ENCODE data around the gene ERMP1.
"Not testable (repeated sequence)": the region's sequence is repeated elsewhere in the genome, so short reads cannot be mapped to it uniquely, and the experiment has no call there.

The ERMP1 gene, protein sequence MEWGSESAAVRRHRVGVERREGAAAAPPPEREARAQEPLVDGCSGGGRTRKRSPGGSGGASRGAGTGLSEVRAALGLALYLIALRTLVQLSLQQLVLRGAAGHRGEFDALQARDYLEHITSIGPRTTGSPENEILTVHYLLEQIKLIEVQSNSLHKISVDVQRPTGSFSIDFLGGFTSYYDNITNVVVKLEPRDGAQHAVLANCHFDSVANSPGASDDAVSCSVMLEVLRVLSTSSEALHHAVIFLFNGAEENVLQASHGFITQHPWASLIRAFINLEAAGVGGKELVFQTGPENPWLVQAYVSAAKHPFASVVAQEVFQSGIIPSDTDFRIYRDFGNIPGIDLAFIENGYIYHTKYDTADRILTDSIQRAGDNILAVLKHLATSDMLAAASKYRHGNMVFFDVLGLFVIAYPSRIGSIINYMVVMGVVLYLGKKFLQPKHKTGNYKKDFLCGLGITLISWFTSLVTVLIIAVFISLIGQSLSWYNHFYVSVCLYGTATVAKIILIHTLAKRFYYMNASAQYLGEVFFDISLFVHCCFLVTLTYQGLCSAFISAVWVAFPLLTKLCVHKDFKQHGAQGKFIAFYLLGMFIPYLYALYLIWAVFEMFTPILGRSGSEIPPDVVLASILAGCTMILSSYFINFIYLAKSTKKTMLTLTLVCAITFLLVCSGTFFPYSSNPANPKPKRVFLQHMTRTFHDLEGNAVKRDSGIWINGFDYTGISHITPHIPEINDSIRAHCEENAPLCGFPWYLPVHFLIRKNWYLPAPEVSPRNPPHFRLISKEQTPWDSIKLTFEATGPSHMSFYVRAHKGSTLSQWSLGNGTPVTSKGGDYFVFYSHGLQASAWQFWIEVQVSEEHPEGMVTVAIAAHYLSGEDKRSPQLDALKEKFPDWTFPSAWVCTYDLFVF
- total RNA-seq, result 13.8 to 81.9 (median 26.9) reads per million in 9 experiments

DNA sequence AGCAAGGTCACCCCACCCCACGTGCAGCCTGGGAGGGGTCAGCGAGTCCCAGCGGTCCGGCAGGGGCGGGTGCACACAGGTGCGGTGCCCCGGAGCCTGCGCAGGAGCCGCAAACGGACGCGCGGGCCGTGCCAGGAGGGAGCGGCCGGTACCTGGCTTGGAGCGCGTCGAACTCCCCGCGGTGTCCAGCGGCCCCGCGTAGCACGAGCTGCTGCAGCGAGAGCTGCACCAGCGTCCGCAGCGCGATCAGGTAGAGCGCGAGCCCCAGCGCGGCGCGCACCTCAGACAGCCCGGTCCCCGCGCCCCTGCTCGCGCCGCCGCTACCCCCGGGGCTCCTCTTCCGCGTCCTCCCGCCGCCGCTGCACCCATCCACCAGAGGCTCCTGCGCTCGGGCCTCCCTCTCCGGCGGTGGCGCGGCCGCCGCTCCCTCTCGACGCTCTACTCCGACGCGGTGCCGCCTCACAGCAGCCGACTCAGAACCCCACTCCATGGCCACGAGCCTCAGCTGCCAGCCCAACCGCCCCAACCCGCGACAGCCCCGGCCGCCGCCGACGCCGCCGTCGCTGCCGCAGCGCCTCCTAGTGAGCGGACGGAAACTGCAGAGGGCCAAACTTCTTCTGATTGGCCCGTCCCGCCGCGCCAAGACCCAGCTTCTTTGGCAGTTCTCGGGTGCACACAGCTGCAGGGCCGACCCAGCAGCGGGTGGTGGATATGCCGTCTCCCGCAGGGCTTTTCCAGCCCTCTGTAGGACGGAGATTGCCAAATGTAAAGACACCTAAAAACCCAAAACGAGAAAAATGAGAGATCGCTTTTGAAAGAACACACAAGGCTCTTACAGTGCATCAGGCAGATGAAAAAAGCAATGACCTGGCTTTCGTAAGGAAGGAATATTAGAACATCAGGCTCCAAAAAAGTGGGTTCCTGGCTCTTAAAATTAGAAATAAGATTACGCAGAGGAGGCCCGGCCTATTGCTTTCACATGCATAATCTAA is at the start of gene ERMP1:
ERMP1 (minus strand) TSS at position 580 of the 992 bp plus-strand sequence; CDS start at position 490, 90 bp downstream.
- DNase-seq (peak; percentile 88 to 93 (median 91)), ATAC-seq (replicated peaks) (peak; percentile 91)
- Mint-ChIP-seq H3K9me3 (no peaks in the 10 kb centered on the region), H3K27ac (peak within 1 kb of the TSS; percentile 73 to 94), H3K4me1 (ENCODE audit: low read depth in 2 of 2) (peaks cover 19 to 38% of the 10 kb centered on the region in 2 donors), H3K4me3 (peak within 1 kb of the TSS; percentile 85 to 94), H3K36me3 (ENCODE audit: insufficient read depth) (peaks cover 19% of the 10 kb centered on the region), H3K27me3 (no peaks in the 10 kb centered on the region)

DNA sequence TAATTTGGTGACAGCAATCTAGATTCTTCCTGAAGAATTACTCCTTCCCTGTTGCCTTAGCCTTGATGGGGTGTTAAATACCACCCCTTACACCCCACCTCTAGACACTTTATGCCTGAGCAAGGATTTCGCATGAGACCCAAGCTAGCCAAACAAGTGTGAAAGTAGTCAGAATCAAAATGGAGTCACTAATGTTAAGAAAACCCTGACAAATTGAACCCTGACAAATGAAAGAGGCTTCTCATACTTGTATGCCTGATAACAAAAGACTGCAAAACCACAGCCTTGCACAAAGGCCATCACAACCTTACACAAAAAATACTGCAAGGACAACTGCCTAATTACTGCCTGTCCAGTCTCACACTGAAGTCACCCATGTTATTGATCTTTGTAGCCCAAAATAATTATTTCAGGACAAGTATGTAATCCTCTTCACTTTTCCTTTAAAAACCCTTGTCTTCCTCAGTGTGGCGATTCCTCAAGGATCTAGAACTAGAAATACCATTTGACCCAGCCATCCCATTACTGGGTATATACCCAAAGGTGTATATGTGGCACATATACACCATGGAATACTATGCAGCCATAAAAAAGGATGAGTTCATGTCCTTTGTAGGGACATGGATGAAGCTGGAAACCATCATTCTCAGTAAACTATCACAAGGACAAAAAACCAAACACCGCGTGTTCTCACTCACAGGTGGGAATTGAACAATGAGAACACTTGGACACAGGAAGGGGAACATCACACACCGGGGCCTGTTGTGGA is 49.5 kb upstream of the ERMP1 start:
- peaks cover 5 to 11% of the 10 kb centered on the region in 2 donors for H3K4me1 Mint-ChIP-seq (ENCODE audit: low read depth in 2 of 2)
- not testable (repeated sequence) for H3K27ac Mint-ChIP-seq; H3K4me3 Mint-ChIP-seq; DNase-seq; ATAC-seq (replicated peaks); H3K36me3 Mint-ChIP-seq (ENCODE audit: insufficient read depth); H3K27me3 Mint-ChIP-seq; H3K9me3 Mint-ChIP-seq

DNA sequence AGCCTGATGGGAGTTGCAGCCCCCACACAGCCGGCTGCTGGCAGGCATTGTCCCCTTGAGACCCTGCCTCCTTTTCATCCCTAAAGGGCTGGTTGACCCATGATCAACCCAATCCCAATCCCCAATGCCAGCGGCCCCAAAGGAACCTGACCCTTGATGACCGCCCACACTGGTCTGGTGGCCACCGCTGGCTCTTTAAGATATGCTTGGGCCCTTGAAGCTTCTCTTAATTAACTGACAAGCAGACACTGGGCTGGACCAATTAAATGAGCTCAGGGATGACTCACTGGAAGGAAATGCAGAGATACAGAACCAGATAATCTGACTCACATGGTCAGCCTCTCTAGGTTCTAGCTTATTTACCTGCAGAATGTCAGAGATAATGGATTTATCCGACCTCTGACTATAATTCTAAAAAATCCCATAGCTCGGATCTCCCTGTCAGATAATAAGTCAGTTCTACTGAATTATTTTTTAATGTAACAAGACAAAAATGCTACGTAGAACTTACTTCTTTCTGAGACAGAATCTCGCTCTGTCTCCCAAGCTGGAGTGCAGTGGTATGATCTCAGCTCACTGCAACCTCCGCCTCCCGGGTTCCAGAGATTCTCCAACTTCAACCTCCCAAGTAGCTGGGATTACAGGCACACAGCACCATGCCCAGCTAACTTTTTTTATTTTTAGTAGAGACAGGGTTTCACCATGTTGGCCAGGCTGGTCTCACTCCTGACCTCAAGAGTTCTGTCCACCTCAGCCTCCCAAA is 46.7 kb upstream of the ERMP1 start:
- Mint-ChIP-seq H3K36me3 (ENCODE audit: insufficient read depth) (no peaks in the 10 kb centered on the region), H3K27me3 (no peaks in the 10 kb centered on the region), H3K9me3 (no peaks in the 10 kb centered on the region), H3K27ac (no peak overlapping the region), H3K4me3 (no peak overlapping the region), H3K4me1 (ENCODE audit: low read depth in 2 of 2) (peaks cover 0 to 11% of the 10 kb centered on the region in 2 donors)
- ATAC-seq (replicated peaks) (peak; percentile 26), DNase-seq (no peak)

DNA sequence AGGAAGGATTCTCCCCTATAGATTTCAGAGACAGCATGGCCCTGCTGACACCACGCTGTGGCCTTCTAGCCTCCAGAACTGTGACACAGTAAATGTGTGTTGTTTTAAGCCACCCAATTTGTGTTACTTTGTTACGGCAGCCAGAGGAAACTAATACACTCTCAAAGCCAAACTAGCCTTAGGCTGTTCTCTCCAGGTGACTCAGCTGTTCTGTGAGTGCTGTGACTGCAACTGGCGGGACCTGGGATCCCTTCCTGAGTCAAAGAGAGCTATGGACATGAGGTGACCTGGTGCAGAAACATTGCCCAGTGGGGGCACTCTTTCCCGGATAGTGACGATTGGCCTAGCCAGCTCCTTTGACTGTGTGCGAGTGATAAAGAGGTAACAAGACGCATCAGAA is 43.8 kb upstream of the ERMP1 start:
- Mint-ChIP-seq H3K4me1 (ENCODE audit: low read depth in 2 of 2) (peaks cover 6 to 11% of the 10 kb centered on the region in 2 donors), H3K27ac (no peak overlapping the region), H3K36me3 (ENCODE audit: insufficient read depth) (no peaks in the 10 kb centered on the region), H3K4me3 (no peak overlapping the region), H3K27me3 (no peaks in the 10 kb centered on the region), H3K9me3 (no peaks in the 10 kb centered on the region)
- DNase-seq, result no peak
- ATAC-seq (replicated peaks), result no peak

DNA sequence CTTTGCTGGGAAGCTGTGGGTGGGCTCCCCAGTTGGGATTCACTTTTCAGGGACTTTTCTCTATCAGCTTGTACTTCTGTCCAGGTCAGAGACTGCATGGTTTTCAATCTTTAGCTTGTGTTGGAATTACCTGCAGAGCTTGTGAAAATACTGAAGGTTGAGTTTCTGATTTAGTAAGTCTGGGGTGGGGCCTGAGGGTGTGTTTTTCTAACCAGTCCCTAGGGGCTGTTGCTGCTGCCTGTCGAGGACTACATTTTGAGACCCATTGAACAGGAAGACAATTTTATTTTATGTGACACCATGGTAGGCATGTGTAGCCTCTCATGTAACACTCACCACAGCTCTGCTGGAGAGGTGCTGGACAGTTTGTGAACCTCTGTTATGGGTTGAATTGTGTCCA is 43.1 kb upstream of the ERMP1 start:
- H3K9me3 Mint-ChIP-seq, result no peaks in the 10 kb centered on the region
- no peak overlapping the region for H3K4me3 Mint-ChIP-seq
- H3K27me3 Mint-ChIP-seq, result no peaks in the 10 kb centered on the region
- no peaks in the 10 kb centered on the region for H3K36me3 Mint-ChIP-seq (ENCODE audit: insufficient read depth)
- DNase-seq, result no peak
- peaks cover 6 to 11% of the 10 kb centered on the region in 2 donors for H3K4me1 Mint-ChIP-seq (ENCODE audit: low read depth in 2 of 2)
- ATAC-seq (replicated peaks), result no peak
- peak overlapping the region in 1 of 2 donors; percentile 39 for H3K27ac Mint-ChIP-seq

DNA sequence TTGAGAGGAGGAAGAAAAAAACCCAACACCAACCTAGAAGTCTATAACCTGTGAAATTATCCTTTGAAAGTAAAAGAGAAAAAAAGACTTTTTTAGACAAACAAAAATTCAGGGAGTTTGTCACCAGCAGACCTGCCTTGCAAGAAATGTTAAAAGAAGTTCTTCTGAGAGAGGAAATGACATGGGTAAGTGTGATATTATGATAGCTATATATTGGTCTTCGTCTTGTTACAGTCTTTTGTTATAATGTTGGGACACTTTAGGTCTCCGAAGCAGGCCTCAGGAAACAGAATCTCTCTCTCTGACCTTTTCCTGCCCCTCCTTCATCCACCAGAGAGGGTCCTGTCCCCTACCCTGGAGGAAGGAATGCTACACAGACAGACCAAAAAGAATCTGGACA is 41.1 kb upstream of the ERMP1 start:
- Mint-ChIP-seq H3K36me3 (ENCODE audit: insufficient read depth) (no peaks in the 10 kb centered on the region), H3K4me3 (no peak overlapping the region), H3K27me3 (no peaks in the 10 kb centered on the region), H3K4me1 (ENCODE audit: low read depth in 2 of 2) (peaks cover 6 to 10% of the 10 kb centered on the region in 2 donors), H3K27ac (peak overlapping the region; percentile 27 to 70), H3K9me3 (no peaks in the 10 kb centered on the region)
- no peak for DNase-seq
- no peak for ATAC-seq (replicated peaks)

DNA sequence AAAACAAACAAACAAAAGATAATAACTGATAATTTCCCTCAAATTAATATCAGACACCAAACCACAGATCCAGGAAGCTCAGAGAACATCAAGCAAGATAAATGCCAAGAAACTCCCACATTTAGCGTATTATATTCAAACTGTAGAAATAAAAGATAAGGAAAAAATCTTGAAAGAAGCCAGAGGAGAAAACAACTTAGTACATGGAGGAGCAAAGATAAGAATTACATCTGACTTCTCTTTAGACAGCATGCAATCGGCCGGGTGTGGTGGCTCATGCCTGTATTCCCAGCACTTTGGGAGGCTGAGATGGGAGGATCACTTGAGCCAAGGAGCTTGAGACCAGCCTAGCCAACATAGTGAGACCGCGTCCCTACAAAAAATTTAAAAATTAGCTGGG is 40.5 kb upstream of the ERMP1 start:
- no peaks in the 10 kb centered on the region for H3K9me3 Mint-ChIP-seq
- no peak for DNase-seq
- H3K4me3 Mint-ChIP-seq, result no peak overlapping the region
- no peaks in the 10 kb centered on the region for H3K36me3 Mint-ChIP-seq (ENCODE audit: insufficient read depth)
- peaks cover 6 to 7% of the 10 kb centered on the region in 2 donors for H3K4me1 Mint-ChIP-seq (ENCODE audit: low read depth in 2 of 2)
- no peaks in the 10 kb centered on the region for H3K27me3 Mint-ChIP-seq
- ATAC-seq (replicated peaks), result no peak
- no peak overlapping the region for H3K27ac Mint-ChIP-seq

DNA sequence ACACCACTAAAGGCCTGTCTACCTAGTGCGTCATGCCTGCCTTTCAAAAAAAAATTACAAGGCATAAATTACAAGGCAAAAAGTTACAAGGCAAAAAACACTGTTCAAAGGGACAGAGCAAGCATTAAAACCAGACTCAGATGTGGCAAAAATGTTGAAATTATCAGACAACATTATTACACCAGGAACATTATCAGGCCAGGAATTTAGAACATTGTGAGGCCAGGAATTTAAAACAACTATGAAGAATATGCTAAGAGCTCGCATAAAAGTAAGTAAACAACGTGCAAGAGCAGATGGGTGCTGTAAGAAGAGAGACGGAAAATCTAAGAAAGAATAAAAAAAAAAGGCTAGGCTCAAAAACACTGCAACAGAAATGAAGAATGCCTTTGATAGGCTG is 39.6 kb upstream of the ERMP1 start:
- no peak for DNase-seq

DNA sequence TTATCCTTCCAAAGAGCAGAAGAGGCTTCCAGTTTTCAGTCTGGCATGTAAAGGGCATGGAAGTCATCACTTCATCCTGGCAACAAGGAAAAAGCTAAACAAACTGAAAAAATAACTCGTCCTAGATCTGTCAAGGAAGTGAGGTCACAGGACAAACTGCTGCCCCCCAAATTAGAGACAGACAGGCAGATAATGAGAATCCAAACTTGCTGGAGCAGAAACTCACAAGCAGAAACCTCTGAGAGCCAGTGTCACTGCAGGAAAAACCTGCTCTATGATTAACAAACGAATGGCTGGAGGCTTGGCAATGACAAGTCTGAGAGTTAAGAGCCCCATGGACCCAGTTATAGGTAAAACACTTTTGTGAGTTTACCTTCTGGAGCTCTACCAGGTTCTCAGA is 38.9 kb upstream of the ERMP1 start:
- Mint-ChIP-seq H3K4me3 (no peak overlapping the region), H3K36me3 (ENCODE audit: insufficient read depth) (peaks cover 3% of the 10 kb centered on the region), H3K9me3 (no peaks in the 10 kb centered on the region), H3K27me3 (no peaks in the 10 kb centered on the region), H3K27ac (no peak overlapping the region), H3K4me1 (ENCODE audit: low read depth in 2 of 2) (peaks cover 6 to 7% of the 10 kb centered on the region in 2 donors)
- DNase-seq (no peak), ATAC-seq (replicated peaks) (no peak)

More for the DNA sequence above, 39.6 kb upstream of the ERMP1 start:
- H3K4me1 Mint-ChIP-seq (ENCODE audit: low read depth in 2 of 2), result peaks cover 6 to 7% of the 10 kb centered on the region in 2 donors
- no peaks in the 10 kb centered on the region for H3K27me3 Mint-ChIP-seq
- no peak for ATAC-seq (replicated peaks)
- no peaks in the 10 kb centered on the region for H3K9me3 Mint-ChIP-seq
- H3K4me3 Mint-ChIP-seq, result no peak overlapping the region
- peaks cover 3% of the 10 kb centered on the region for H3K36me3 Mint-ChIP-seq (ENCODE audit: insufficient read depth)
- no peak overlapping the region for H3K27ac Mint-ChIP-seq

DNA sequence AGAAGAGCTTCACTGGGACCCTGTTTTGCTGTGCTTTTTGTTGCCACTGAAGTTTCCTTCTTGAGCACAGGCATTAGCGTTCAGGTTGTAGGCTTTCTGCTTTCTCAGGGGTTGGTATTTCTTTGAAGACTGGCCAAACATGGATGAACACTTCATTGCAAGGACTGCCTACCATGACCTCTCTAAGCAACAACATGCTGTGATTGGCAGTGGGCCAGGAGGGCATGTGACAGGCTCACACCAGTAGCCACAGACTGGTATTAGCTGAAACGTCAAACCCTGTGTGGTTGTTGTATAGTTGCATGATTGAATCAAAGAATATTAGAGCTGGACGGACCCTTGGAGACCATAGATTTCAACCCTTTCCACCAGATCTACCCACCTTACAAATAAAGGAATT is 37.8 kb upstream of the ERMP1 start:
- DNase-seq (no peak), ATAC-seq (replicated peaks) (no peak)
- Mint-ChIP-seq H3K27me3 (no peaks in the 10 kb centered on the region), H3K4me3 (no peak overlapping the region), H3K4me1 (ENCODE audit: low read depth in 2 of 2) (peaks cover 5 to 6% of the 10 kb centered on the region in 2 donors), H3K36me3 (ENCODE audit: insufficient read depth) (peaks cover 3% of the 10 kb centered on the region), H3K27ac (no peak overlapping the region), H3K9me3 (no peaks in the 10 kb centered on the region)

DNA sequence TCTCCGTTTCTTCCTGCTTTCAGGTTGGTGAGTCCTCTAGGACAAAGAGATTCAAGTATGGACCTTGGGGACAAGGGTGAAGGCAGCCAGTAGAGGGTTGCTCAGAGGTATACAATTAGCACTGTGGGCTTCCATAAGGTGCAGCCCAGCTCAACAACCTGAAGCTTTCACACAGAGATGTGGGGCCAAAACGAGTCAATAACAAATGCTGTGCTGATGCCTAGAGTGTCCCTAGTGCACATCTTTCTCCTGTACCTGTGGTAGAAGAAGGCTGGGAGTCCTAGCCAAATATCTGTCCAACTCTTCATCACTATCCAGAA is 37.1 kb upstream of the ERMP1 start:
- ATAC-seq (replicated peaks), result no peak
- Mint-ChIP-seq H3K36me3 (ENCODE audit: insufficient read depth) (peaks cover 3% of the 10 kb centered on the region), H3K9me3 (no peaks in the 10 kb centered on the region), H3K27me3 (no peaks in the 10 kb centered on the region), H3K4me1 (ENCODE audit: low read depth in 2 of 2) (peaks cover 2 to 6% of the 10 kb centered on the region in 2 donors), H3K4me3 (no peak overlapping the region), H3K27ac (peak overlapping the region in 1 of 2 donors; percentile 57)
- DNase-seq, result no peak

Data from effector memory CD8-positive, alpha-beta T cell (primary cell).